Amniotic epithelial cell (primary cell): ENCODE measurements around the gene PPFIBP2.

Source experiments
- DNase-seq: peaks from one replicate; pipeline ENCODE4 v3.0.0-alpha.2; 2010; ENCODE audit warnings: low read depth

The PPFIBP2 gene

DNA sequence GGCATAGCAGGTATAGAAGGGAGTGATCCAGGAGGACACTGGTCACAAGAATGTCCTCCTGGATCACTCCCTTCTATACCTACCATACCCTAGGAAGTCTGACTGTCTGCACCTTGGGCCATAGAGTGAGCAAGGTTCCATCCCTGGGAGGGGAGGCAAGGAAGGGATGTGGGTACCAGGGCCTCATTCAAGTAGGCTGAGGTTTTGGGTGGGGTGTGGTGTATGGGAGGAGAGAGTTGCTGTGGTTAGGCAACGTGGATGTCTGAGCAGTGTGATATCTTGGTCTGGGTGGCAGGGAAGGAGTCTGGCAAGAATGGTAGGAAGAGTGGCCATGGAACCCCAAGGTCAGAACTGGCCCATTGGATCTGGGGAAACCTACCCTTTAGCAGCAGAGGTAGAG, 13.2 kb downstream of the PPFIBP2 start:
- DNase-seq = no peak

- DNase-seq = no peak
Observed at GRCh38 chr11:7528514-7529049, 14.8 kb downstream of the PPFIBP2 start.

GRCh38 chr11:7530013-7530640, 16.3 kb downstream of the PPFIBP2 start:
- peak; percentile 2 for DNase-seq

- no peak for DNase-seq
Observed at GRCh38 chr11:7531011-7531410, 17.2 kb downstream of the PPFIBP2 start.

DNA sequence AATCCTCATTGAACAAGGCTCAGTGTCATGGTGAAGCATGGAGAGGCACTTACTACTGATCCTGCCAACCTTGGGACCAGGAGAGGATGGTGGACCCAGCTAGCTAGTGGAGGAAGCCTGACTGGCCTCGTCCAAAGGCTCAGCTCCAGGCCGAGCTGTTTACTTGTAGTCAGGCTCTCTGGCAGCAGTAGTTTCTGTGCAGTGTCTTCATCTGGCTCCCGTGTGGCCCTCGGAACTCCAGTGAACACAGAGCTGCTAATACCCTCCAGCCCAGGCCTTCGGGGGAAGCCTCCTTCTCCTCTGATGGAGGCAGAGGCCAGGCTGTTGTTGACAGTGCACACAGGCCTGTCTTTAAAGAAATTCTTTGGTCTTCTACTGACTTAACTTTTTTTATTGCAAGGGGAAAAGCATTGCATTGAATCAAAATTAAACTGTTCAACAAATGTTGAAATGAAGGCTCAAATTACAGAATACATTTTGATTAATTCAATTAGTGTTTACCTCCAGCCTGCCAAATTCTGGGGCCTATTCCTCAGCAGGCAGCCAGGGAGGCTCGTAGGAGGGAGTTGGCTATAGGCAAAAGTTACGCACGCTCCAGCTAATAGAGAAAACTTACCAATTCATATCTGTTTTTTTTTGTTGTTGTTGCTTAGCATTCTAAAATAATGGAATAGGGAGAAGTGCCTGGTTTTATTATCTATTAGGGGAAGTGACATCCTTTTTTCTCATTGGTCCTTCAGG, 18.8 kb downstream of the PPFIBP2 start:
- no peak for DNase-seq

GRCh38 chr11:7533199-7534041, 19.6 kb downstream of the PPFIBP2 start:
- DNase-seq = no peak

DNA sequence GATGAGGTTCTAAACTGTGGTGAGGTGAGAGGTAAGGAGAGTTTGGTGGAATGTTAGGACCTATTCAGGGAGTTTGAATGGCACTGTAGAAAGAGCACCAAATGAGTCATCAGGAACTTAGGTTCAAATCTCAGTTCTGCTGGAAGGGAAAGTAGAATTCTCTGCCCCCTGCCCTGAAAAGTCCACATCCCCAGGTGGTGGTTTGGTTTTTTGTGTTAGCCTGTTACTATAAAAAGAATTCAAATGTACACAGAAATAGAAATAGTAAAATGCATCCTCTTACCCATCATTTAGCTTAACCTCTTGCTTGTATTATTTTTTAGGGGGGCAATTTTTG, 20.2 kb downstream of the PPFIBP2 start:
- no peak for DNase-seq

GRCh38 chr11:7536100-7536499, 22.3 kb downstream of the PPFIBP2 start:
- no peak for DNase-seq

GRCh38 chr11:7537265-7537664, 23.5 kb downstream of the PPFIBP2 start:
- DNase-seq = no peak

DNA sequence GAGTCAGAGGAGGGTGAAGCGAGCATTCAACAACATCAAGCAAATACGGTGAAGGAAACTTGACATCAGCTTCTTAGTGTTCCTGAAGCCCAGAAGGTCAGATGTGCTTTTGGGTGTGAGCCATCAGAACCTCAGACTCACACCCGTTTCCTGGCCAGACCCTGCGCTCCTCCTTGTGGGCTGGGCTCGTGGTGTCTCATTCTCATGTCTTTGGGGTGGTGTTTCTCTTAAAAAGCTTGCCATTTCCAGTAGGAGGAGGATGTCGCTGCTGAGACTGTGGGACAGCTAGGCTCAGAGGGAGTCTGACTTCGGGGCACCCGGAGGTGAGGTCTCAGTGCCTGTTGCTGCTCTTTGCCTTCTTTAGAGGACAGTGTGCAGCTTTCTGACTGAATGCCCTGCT, 24.2 kb downstream of the PPFIBP2 start:
- DNase-seq = no peak

DNA sequence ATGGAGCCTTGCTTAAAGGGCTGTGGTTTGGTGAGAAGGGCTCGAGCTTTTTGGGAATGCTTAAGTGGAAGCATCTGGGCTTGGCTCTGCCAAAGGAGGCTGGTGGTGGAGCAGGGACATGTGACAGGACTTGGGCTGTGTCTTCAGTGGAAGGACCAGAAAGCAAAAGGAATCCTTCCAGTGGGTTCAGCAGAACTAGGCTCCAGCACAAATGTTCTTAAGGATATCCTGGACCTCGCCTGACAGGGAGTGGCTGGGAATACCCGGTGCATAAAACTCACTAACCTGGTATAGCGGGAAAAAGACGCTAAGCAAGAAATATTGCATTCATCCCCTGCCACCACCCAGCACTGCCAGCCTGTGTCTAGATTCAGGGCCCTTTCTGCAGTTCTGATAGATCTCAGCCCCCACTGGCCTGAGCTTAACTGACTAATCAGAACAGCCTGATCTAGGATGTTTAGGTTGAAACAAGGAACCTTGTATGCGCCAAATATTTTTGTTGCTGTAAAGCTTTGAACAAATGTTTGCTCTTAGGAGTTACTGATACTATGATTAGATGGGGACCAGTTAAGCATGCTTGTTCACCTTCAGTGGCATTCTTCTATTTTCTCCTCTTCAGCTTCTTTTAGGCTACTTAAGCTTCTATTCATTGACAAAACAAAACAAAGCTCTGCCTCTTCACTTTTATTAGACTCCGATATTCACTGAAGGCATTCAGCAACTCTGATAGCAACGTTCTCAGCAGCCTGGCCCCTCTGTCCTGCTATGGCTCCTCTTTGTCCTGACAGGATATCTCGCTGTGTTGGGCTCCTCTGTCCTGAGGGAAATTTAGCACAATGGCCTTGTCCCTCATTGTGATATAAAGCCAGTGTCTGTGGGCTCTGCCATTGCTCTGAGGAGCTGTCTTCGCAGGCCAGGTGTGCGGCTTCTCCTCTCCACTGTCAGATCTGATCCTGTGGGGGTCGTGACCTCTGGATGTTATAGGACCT, 25.0 kb downstream of the PPFIBP2 start:
- DNase-seq = no peak

DNA sequence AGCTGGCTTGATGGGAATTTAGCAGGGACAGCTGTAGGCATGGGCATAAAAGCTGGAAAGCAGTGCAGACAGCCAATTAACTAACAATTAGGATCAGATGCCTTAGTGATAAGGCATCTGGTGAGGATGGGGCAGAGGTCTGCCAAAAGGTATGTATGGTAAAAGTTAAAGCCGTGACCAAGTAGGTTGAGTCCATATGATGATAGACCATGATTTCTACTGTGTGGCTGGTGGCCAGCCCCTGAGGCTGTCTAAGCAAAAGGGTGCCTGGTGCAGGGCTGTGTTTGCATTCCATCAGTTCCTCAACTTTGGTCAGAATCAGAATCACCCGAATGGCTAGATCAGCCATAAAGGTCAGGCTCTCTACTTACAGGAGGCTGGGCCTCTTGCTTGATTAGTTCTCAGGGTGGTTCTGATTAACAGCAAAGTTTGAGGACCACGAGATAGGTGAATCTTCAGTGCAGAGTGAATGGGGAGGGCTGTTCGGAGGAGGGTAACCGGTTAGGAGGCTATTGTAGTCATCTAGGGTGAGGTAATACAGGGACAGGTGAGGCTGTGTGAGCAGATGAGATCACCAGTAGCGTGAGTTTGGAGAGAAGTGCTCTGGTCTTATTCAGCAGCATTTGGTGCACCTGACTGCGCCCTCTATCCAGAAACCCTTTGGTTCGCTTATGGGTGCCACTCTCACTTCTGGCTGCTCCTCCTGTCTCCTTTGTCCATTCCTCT, 27.2 kb downstream of the PPFIBP2 start:
- no peak for DNase-seq

GRCh38 chr11:7543302-7543701, 29.5 kb downstream of the PPFIBP2 start:
- no peak for DNase-seq

DNA sequence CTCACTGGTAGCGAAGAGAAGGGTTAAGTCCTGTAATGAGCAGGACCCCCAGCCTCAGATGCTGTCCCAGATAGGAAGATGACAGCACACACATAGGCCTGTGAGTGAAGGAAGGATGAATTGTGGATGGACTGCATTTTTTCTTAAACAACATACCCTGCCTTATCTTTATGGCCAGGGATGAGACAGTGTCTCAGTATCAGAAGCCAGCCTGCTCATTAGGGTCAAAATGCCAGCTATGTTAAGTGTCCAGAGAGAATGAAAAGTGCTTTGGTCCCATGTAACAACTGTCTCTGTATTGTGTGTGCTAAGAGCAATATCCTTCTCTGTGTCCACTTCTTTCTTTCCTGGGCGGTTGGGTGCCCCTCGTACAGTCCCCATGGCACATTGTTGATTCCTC, 30.2 kb downstream of the PPFIBP2 start:
- no peak for DNase-seq

DNA sequence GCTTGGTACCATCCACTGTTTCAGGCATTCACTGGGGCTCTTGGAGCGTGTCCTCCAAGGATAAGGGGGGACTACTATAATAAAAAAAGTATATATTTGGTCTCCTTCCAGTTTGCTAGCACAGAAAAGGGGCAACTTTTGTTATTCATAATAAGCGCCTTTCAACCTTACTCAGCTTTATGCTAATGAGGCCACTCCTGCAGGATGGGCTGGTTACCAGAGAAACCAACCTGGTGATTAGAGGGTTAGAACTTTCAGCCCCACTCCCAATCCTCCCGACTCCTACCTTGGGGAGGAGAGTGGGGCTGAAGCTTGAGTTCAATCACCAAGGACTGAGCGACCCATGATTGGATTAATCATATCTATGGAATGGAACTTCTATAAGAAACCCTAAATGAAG, 31.8 kb downstream of the PPFIBP2 start:
- DNase-seq = no peak

DNA sequence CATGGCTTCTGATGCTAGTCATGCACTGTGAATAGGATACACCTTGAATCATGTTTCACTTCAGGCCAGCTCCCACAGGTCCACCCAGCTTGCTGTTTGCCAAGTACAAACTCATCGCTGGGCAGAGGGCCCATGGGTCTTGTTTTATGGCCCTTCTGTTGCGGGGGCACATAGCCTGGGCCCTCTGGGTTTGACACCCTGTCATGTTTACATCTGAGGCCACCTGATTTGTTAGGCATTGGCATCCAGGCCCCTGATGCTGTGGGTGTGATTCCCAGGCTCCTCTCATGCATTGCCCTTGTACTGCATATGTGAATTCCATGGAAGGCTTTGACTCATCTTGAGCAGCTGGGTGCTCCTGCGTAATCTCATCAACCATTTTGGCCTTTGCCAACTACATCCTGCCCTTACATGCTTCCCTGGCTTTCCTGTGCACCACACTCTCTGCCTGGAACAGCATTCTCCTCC, 32.6 kb downstream of the PPFIBP2 start:
- peak; percentile 50 for DNase-seq

DNA sequence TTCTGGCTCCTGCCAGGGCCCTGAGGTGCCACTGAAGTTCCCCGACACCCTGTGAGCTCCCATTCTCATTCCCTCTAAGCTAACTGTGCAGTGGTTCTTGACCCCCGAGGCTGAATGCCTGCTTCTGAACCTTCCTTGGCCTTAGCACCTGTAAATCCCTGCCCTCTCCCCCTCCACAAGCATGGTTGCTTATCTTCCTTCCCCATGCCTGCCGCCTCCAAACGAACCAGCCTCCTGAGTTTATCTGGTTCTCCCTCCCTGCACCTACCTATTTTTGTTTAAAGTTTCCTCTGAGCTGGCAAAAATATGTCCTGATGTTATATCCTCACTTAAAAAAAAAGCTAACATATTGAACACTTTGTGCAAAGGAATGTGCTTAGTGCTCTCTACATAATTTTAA, 33.9 kb downstream of the PPFIBP2 start:
- no peak for DNase-seq

DNA sequence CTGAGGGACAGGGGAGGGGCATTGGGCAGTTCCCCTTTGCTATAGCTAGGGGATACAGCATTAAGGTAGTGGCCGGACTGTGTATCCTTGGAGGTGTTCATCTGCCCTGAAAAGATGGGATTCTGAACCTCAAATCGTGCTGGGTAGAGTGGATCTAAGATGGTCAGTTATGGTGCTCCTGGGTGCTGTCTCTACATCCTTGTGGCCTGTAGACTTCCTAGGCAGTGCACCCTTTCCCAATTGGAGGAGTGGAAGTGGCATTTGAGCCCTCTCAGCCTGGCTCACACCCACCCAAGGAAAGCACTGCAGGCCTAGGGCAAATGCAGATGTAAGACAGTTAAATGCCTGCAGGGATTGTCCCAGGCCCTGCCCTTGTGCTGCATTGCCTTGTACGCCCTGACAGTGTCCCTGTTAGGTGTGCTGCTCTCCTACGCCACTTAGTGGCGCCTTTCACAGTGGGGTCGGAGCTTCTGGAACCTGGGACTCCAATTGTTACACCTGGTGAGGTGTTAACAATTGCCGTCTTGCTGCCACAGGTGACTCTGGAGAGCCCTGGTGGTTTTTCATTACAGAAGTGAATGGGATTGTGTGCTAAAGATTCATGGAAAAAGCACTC, 35.0 kb downstream of the PPFIBP2 start:
- DNase-seq = no peak

GRCh38 chr11:7549681-7550080, 35.9 kb downstream of the PPFIBP2 start:
- DNase-seq = no peak

DNA sequence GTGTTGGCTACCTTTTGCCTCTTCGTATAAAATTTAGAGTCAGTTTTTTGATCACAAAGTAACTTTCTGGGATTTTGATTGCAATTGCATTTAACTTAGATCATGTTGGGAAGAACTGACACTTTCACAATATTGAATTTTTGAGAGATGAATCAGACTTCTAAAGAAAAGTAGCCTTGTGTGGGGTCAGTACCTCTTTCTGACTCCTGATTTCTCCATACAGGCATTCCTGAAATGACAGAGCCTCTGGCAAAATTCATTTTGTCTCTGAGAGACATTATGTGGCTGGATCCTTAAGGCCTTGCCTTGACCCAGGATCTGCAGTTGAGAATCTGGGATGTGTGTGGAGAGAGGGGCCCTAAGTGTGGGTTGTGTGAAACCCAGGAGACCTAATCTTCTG, 37.8 kb downstream of the PPFIBP2 start:
- peak; percentile 89 for DNase-seq
